Hepatocyte (in vitro differentiated cells): Measurements from ENCODE around the gene SSB. TPM values are rescaled to one million over a fixed set of nuclear protein-coding genes. Genes with fewer than 3 reads are reported as not detected.

Experiments
- DNase-seq: peaks from one replicate; pipeline ENCODE4 v3.0.0-alpha.2; 2016; ENCODE audit warnings: low spot score
- H2AFZ ChIP-seq: fragments of 200-600 bp; sonication (generic); 2 replicates; pipeline ENCODE4 v1.6.0; 2016; ENCODE audit warnings: antibody characterized with exemption, mild to moderate bottlenecking
- H3K27ac ChIP-seq: fragments of 200-600 bp; sonication (generic); 2 replicates; pipeline ENCODE4 v1.5.1; 2016; ENCODE audit warnings: mild to moderate bottlenecking
- H3K27me3 ChIP-seq: fragments of 200-600 bp; sonication (generic); 2 replicates; pipeline ENCODE4 v1.6.1; 2016
- H3K36me3 ChIP-seq: fragments of 200-600 bp; sonication (generic); replicated peaks from 2 replicates; pipeline ENCODE4 v1.5.1; 2016; ENCODE audit warnings: low read depth; ENCODE audit not compliant: insufficient read depth
- H3K4me1 ChIP-seq: fragments of 200-600 bp; sonication (generic); 2 replicates; pipeline ENCODE4 v1.5.1; 2016; ENCODE audit warnings: mild to moderate bottlenecking, moderate library complexity; ENCODE audit not compliant: insufficient read depth
- H3K4me2 ChIP-seq: fragments of 200-600 bp; sonication (generic); 2 replicates; pipeline ENCODE4 v1.6.0; 2016
- H3K4me3 ChIP-seq: fragments of 200-600 bp; sonication (generic); 2 replicates; pipeline ENCODE4 v1.5.1; 2016; ENCODE audit warnings: mild to moderate bottlenecking
- H3K79me2 ChIP-seq: fragments of 200-600 bp; sonication (generic); 2 replicates; pipeline ENCODE4 v1.6.0; 2017; ENCODE audit warnings: mild to moderate bottlenecking
- H3K9me2 ChIP-seq: fragments of 200-600 bp; sonication (generic); replicated peaks from 2 replicates; pipeline ENCODE4 v1.6.0; 2017; ENCODE audit warnings: mild to moderate bottlenecking; ENCODE audit not compliant: insufficient read depth
- H3K9me3 ChIP-seq: fragments of 200-600 bp; sonication (generic); 2 replicates; pipeline ENCODE4 v1.5.1; 2016; ENCODE audit warnings: low read depth, mild to moderate bottlenecking
- H4K20me1 ChIP-seq: fragments of 200-600 bp; sonication (generic); 2 replicates; pipeline ENCODE4 v1.6.0; 2016; ENCODE audit warnings: mild to moderate bottlenecking; ENCODE audit not compliant: insufficient read depth, poor library complexity, severe bottlenecking
- CTCF ChIP-seq: fragments of 200-600 bp; sonication (generic); IDR thresholded peaks from 2 replicates; pipeline ENCODE4 v1.5.1; 2016; ENCODE audit warnings: antibody characterized with exemption, mild to moderate bottlenecking; ENCODE audit not compliant: poor library complexity
- EZH2 ChIP-seq: fragments of 200-600 bp; sonication (generic); IDR thresholded peaks from 2 replicates; pipeline ENCODE4 v1.6.1; 2016; ENCODE audit warnings: antibody characterized with exemption, mild to moderate bottlenecking, borderline replicate concordance
- EZH2phosphoT487 ChIP-seq: fragments of 200-600 bp; sonication (generic); IDR thresholded peaks from one replicate; pipeline ENCODE4 v1.6.1; 2018; ENCODE audit warnings: antibody characterized with exemption, mild to moderate bottlenecking, low read depth, moderate library complexity; ENCODE audit not compliant: unreplicated experiment, severe bottlenecking
- WGBS: methylation state at CpG from one replicate; pipeline ENCODE4 v1.1.6; 2016; ENCODE audit warnings: low lambda C conversion rate; ENCODE audit errors: missing lambda C conversion rate; 5-methylcytosine and 5-hydroxymethylcytosine counted together
- polyA plus RNA-seq: library from polyadenylated mRNA; unstranded; fragments of >200 nt; fragmentation: Nextera tagmentation; extraction: Ambion mirVana; gene quantifications from 2 replicates; pipeline ENCODE4 v1.2.1, GENCODE V29; 2016
- total RNA-seq: library from RNA; depleted of rRNA; stranded (reverse); fragments of >200 nt; gene quantifications from 2 replicates; pipeline ENCODE4 v1.2.3, GENCODE V29; 2014

The SSB gene
- total and polyA plus RNA-seq, 2 experiments from 2014 or later = 143 to 176 TPM

- Histone ChIP-seq H3K4me3 (peak overlapping the region; percentile 76), H4K20me1 (peaks cover 10% of the 10 kb centered on the region), H3K27ac (peak overlapping the region; percentile 89), H3K9me2 (no peaks in the 10 kb centered on the region), H2AFZ (peak overlapping the region; percentile 82), H3K27me3 (no peaks in the 10 kb centered on the region), H3K36me3 (no peaks in the 10 kb centered on the region), H3K4me2 (peak overlapping the region; percentile 82), H3K79me2 (peaks cover 44% of the 10 kb centered on the region), H3K4me1 (peaks cover 8% of the 10 kb centered on the region), H3K9me3 (no peaks in the 10 kb centered on the region)
- DNase-seq = no peak
- WGBS = 21% methylated on average over 4 of the region's 4 CpGs
- TF ChIP-seq EZH2 (no peak), EZH2phosphoT487 (no peak), CTCF (no peak)
Observed at GRCh38 chr2:169823996-169824372, 25.3 kb downstream of the SSB start.

DNA sequence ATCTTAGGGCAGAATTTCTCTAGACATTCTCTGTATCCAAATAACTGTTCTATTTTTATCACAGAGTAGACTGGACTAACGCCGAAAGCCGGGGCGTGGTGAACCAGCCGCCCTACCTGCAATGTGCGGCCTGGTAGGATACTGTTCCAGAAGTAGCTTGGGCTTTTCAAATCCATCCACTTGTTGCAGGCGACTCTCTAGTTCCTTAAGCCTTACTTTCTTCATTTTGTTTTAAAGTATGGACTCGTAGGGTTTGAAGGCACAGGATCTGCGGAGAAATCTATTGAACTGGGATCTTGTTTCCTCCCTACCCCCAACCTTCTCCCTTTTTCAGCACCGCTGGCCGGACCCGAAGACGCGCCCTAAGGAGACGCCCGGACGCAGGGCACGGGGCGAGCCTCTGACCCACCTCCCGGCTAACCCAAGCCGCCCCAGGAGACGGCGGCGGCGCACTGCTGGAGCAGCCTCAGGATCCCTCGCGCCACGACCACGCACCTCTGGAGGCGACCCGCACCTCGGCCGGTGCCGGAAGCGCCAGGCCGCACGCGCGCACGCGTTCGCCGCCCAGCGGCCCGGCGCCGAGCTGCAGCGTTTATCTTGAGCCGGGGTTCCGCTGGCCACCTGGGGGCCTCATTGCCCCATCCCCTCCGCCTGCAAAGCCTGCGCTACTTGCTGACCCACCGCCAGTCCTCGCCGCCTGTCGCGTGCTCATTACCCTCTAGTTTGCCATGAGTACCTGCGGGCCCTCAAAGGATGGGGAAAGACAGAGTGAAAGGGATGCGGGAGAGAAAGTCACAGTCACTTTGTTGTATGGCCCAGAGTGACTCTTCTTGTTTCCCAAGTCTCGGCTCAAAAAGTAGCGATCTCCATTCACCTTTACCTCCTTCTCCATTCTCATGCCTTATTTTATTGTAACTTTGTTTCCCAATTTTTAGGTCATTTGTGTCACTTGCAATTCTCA, 26.0 kb downstream of the SSB start, which contains the start of gene METTL5:
METTL5 (minus strand) TSS at position 533 of the 961 bp plus-strand sequence; CDS start at position 225, 308 bp downstream.
- Histone ChIP-seq H3K4me3 (peak within 1 kb of the TSS; percentile 76), H3K27ac (peak within 1 kb of the TSS; percentile 89), H3K4me2 (peak within 1 kb of the TSS; percentile 82), H2AFZ (peak within 1 kb of the TSS; percentile 83), H3K9me2 (no peaks in the 10 kb centered on the region), H3K4me1 (peaks cover 8% of the 10 kb centered on the region), H3K79me2 (peaks cover 50% of the 10 kb centered on the region), H3K9me3 (no peaks in the 10 kb centered on the region), H3K27me3 (no peaks in the 10 kb centered on the region), H3K36me3 (no peaks in the 10 kb centered on the region), H4K20me1 (peaks cover 17% of the 10 kb centered on the region)
- no peak for TF ChIP-seq EZH2
- TF ChIP-seq CTCF = peak; percentile 95
- 5% methylated on average over 61 of the region's 61 CpGs for WGBS
- DNase-seq = peak; percentile 92

DNA sequence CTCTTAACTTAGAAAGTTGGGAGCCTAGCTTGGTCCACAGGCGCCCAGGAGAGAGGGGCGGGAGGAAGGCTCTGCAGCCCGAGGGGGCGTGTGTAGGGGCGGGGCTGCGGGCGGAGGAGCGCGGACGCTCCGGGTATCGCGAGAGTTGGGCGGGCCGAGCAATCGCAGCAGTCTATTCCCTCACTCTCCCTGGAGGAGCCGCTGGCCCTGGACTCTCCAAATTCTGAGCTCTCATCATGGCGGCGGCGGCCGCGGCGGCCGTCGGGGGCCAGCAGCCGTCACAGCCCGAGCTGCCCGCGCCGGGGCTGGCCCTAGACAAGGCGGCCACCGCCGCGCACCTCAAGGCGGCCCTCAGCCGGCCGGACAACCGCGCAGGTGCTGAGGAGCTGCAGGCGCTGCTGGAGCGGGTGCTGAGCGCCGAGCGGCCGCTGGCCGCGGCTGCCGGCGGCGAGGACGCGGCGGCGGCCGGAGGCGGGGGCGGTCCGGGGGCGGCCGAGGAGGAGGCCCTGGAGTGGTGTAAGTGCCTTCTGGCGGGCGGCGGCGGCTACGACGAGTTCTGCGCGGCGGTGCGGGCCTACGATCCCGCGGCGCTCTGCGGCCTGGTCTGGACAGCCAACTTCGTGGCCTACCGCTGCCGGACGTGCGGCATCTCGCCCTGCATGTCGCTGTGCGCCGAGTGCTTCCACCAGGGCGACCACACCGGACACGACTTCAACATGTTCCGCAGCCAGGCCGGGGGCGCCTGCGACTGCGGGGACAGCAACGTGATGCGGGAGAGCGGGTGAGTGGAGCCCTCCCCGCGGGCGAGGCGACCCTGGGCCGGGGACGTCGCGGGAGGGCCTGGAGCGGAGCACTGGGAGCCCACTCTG, 28.8 kb downstream of the SSB start, which contains the start of gene UBR3:
UBR3 (plus strand) TSS at position 183 of the 869 bp plus-strand sequence; CDS start at position 237, 54 bp downstream.
- peak within 1 kb of the TSS; percentile 96 for H3K4me3 ChIP-seq
- TF ChIP-seq CTCF = no peak
- no peak for TF ChIP-seq EZH2phosphoT487
- no peak for TF ChIP-seq EZH2
- peaks cover 63% of the 10 kb centered on the region for H3K79me2 ChIP-seq
- no peaks in the 10 kb centered on the region for H3K27me3 ChIP-seq
- no peaks in the 10 kb centered on the region for H3K9me2 ChIP-seq
- peaks cover 8% of the 10 kb centered on the region for H3K4me1 ChIP-seq
- no peaks in the 10 kb centered on the region for H3K9me3 ChIP-seq
- under 1% methylated on average over 92 of the region's 104 CpGs for WGBS
- DNase-seq = peak; percentile 96
- peak within 1 kb of the TSS; percentile 80 for H2AFZ ChIP-seq
- H3K27ac ChIP-seq = peak within 1 kb of the TSS; percentile 85
- peak within 1 kb of the TSS; percentile 93 for H3K4me2 ChIP-seq
- H3K36me3 ChIP-seq = no peaks in the 10 kb centered on the region
- peaks cover 42% of the 10 kb centered on the region for H4K20me1 ChIP-seq
